GM21619 (cell line): ENCODE measurements around the gene CDH13.

Experiments used
- ATAC-seq: cut with Tn5 transposase; IDR thresholded peaks from one replicate; pipeline ENCODE4 v1.9.1; 2021; ENCODE audit not compliant: unreplicated experiment

The CDH13 gene

DNA sequence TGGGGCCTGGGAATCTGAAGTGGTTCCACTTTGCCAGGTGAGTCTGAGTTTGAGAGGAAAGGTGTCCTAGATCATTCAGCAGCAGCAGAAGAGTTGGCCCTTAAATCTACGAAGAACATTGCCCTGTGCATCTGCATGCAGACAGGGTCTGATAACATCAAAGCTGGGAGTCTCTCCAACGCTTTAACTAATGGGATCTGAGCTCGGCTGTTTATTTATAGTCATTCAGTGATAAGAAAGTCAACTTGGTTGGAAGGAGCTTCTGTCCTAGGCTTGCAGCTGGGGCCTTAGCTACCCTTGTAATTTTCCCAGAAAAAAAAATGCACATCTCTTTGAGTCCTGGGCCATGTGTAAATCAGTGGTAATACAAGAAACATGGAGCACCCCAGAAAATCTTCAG, 763.0 kb downstream of the CDH13 start:
- ATAC-seq: no peak

DNA sequence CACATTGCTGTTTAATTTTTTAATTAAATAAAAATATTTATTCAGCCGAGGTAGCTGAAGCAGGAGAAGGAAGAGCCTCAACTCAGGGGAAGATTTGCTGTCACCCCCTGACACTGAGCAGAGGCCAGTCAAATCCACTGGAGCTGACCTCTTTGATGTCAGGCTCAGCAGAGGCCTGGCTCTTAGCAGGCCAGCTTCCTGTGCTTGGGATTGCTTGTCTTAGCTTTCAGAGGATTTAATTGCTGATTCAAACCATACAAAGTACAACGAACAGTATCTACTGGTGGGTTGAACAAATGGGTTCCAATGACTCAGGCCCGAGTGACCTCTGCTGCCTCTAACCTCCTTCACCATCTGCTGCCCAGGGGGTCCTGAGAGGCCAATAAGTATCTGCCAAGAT, 764.0 kb downstream of the CDH13 start:
- no peak for ATAC-seq

- no peak for ATAC-seq
Observed at GRCh38 chr16:83392743-83393142, 766.0 kb downstream of the CDH13 start.

GRCh38 chr16:83393196-83393981, 766.6 kb downstream of the CDH13 start:
- no peak for ATAC-seq

GRCh38 chr16:83397601-83398291, 771.0 kb downstream of the CDH13 start:
- no peak for ATAC-seq

DNA sequence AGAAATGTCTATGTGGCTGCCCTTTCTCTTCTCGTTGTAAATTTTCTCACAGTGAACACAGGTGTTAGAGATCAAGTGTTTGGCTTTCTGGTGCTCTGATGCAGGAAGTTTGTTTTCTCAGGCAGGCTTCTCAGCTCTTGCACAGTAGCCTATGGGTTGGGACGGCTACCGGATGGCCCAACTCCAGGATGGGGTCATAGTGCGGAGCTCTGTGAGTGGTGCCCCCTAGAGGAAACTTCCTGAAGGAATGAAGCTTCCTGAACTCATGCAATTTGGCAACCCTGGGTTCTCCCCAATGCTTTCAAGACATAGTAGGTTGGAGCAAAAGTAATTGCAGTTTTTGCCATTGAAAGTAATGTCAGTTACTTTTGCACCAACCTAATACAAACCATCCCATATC, 773.5 kb downstream of the CDH13 start:
- no peak for ATAC-seq

GRCh38 chr16:83402160-83402814, 775.5 kb downstream of the CDH13 start:
- ATAC-seq: no peak

DNA sequence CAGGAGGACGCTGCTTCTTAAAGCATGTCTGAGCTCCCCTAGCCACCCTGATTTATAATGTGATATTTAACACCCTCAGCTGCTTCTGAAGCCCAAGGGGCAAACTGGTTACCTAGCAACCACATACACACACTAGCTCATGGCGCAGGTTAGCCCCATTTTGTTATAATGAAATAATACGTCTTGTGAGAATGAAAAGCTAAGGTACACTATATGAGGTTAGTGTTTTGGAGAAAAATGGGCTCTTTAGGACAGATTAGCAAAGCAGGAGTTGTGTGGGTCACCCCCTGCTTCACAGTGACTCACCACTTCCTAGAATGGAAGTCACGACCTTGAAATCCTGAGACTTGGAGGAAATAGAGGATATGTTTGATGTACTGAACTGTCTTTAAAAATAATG, 776.2 kb downstream of the CDH13 start:
- no peak for ATAC-seq

DNA sequence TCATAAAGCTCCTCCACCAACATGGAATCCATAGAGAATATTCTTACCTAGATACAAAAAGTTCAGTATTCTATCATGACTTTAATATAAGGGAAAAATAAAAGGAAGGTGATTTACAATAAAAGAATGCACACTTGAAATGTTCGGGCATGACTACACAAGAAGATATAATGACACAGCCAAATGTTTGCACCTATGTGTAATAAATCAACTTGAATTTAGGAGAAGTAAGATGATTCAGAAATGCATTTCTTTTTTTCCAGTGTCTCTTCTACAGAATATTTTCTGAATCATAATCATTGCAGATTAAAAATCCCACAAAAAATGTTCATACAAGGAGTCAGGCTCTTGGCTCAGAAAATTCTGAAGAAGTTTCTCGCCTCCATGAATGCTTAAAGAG, 777.0 kb downstream of the CDH13 start:
- ATAC-seq: no peak

GRCh38 chr16:83404261-83404660, 777.5 kb downstream of the CDH13 start:
- ATAC-seq: no peak

GRCh38 chr16:83407928-83408327, 781.2 kb downstream of the CDH13 start:
- ATAC-seq: no peak

GRCh38 chr16:83409347-83409746, 782.6 kb downstream of the CDH13 start:
- no peak for ATAC-seq

DNA sequence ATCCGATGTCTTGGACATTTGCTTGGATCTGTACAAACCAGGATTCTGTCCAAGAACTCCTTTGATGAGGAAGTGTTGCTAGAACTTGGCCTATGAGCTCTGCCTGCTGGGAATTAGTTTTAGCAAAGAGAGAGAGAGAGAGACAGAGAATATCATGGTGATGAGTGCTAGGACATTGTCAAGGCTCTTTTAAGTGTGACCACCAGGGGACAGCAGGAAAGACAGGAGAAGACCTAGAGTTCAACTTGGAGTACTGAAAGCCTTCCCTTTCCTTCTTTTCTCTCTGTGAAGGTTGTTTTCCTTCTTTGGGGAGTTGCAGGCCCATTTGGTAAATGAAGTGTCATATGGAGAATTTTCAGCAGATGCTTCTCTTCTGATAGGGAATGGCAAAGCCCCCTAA, 791.8 kb downstream of the CDH13 start:
- no peak for ATAC-seq

GRCh38 chr16:83420206-83420760, 793.5 kb downstream of the CDH13 start:
- no peak for ATAC-seq

DNA sequence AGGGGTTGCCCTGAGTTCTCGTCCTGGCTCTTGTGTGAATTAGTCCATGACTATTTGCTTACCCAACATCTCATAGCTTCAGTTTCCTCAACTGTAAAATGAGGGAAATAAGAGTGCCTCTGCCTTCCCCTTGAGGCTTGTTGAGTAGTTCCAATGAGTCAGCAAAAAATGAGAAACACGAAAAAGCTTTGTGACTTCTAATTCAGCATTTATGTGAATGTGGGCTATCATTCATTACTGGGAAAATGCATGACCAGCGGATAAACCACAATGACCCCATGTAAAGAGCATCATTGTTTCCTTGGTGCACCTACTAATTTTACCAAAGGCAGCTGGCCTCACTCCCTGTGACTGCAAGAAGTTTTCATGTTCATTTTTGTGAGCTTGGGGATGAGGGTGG, 806.4 kb downstream of the CDH13 start:
- ATAC-seq: no peak

- no peak for ATAC-seq
Observed at GRCh38 chr16:83437036-83437435, 810.3 kb downstream of the CDH13 start.

- no peak for ATAC-seq
Observed at GRCh38 chr16:83438326-83438725, 811.6 kb downstream of the CDH13 start.

- ATAC-seq: no peak
Observed at GRCh38 chr16:83439412-83439811, 812.6 kb downstream of the CDH13 start.

GRCh38 chr16:83441517-83441916, 814.7 kb downstream of the CDH13 start:
- no peak for ATAC-seq

DNA sequence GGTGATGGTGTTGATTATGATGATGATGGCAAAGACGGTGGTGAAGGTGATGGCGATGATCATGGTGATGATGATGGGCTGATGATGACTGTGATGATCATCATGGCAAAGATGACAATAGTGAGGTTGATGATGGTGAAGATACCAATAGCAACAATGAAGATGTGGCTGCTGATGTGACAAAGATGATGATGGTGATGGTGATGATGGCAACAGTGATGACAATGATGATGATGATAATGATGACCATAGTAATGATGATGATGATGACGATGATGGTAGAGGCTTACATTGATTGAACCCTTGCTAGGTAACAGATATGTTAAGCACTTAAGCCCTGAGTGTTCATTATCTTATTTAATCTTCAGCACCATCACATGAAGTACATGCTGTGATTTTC, 817.2 kb downstream of the CDH13 start:
- ATAC-seq: no peak

GRCh38 chr16:83447560-83447959, 820.8 kb downstream of the CDH13 start:
- no peak for ATAC-seq

DNA sequence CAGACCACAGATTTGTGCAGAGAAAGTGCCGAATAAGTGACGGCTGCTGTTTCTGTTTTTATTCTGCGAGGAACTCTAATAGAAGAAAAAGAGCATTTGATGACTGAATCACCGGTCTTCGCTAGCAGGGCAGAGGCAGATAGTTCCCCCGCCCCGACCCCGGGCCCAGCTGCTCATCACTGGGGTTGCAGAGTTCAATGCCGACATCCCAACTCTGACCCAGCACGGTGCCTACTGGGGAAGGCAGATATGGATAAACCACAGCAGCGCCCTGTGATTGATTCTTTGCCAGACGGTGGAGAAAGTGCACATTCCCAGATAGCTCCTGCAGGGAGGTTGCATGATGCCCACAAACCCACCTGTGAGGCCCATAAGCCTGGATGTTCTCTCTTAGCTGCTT, 823.1 kb downstream of the CDH13 start:
- ATAC-seq: no peak
